ENCODE data around the gene RAMP1. TPM values are rescaled to one million over a fixed set of nuclear protein-coding genes. Genes with fewer than 3 reads are reported as not detected.
A peak's percentile ranks its signal among the peaks of the same experiment; 100 is the strongest.
"Not testable (repeated sequence)": the region's sequence is repeated elsewhere in the genome, so short reads cannot be mapped to it uniquely, and the experiment has no call there.

The RAMP1 gene
- total and polyA plus RNA-seq, 4 donors, result 109 to 423 (median 279) TPM

DNA sequence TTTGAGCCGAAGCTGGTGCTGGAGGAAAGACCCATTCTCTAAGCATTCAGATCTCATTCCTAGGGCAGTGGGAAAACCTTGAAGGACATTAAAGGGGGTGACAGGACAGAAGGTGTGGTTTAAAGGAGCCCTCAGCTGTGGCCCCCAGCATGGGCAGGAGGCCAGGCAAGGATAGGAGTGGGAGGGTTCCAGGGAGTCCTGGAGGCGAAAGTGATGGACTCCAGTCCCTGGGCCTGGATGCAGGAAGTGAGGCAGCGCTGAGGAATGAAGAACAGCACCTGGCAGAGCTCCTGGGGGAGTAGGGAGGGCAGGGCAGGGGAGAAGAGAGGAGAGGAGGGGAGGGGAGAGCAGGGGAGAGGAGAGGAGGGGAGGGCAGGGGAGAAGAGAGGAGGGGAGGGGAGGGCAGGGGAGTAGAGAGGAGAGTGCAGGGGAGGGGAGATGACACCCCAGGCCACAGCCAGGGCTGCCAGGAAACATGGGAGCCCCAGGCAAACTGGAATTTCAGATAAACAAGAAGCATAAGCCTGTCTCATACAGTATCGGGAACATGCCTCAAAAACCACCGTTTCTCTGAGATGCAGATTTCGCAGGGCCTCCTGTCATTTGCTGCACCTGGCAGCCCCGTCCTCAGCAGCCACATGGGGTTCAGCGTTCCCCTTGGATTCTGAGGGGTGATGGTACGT is 5.7 kb downstream of the RAMP1 start:
- Histone ChIP-seq H3K36me3 (ENCODE audit: control insufficient read depth in 1 of 2, insufficient read depth in 2 of 2, low read length in 1 of 2) (peaks cover 0 to 2% of the 10 kb centered on the region in 2 donors), H3K27me3 (ENCODE audit: control insufficient read depth in 1 of 2, insufficient read depth in 2 of 2, low read length in 1 of 2) (no peaks in the 10 kb centered on the region), H3K4me3 (ENCODE audit: low read length in 2 of 2) (no peak overlapping the region), H3K9me3 (ENCODE audit: control insufficient read depth, low read length) (no peaks in the 10 kb centered on the region), H3K27ac (ENCODE audit: low read depth in 1 of 2, low read length in 2 of 2) (peak overlapping the region; percentile 89 to 99), H3K4me1 (ENCODE audit: control insufficient read depth in 1 of 2, insufficient read depth in 2 of 2, low read length in 2 of 2) (peaks cover 2 to 3% of the 10 kb centered on the region in 2 donors)
- intact Hi-C loops (cut with DNase I), result loop anchor here (2.0 to 5.0 kb wide), 3 partner anchors 22 to 32 kb away; no protein-coding TSS in a partner anchor
- ATAC-seq (ENCODE audit: low FRiP score), result peak; percentile 43
- 34 to 43% methylated on average over 9 of the region's 9 CpGs for WGBS, 2 donors
- peak; percentile 74 to 85 for DNase-seq

DNA sequence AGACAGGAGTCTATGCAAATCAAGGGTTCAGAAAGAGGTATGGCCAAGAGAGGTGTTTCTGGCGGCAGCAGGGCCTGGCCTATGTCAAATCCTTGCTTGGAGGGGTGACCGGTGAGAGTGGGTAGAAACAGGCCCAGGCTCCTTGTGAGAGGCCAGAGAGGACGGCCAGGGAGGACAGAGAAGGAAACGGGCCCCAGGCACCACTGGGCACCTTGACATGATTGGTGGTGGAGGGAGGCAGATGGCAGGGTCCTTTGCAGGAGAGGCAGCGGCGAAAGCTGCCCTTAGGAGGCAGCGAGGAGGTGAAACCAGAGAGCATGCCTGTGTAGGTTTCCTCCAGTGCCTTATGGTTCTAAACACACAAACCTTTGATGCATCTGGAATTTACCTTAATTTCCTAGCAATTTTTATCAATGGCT is 6.2 kb downstream of the RAMP1 start:
- H3K27me3 ChIP-seq (ENCODE audit: control insufficient read depth in 1 of 2, insufficient read depth in 2 of 2, low read length in 1 of 2), result no peaks in the 10 kb centered on the region
- H3K9me3 ChIP-seq (ENCODE audit: control insufficient read depth, low read length), result no peaks in the 10 kb centered on the region
- peaks cover 2 to 3% of the 10 kb centered on the region in 2 donors for H3K4me1 ChIP-seq (ENCODE audit: control insufficient read depth in 1 of 2, insufficient read depth in 2 of 2, low read length in 2 of 2)
- DNase-seq, result no peak
- H3K4me3 ChIP-seq (ENCODE audit: low read length in 2 of 2), result no peak overlapping the region
- intact Hi-C loops (cut with DNase I), result loop anchor here in 1 of 2 donors (2.0 kb wide), 2 partner anchors 21 to 31 kb away; no protein-coding TSS in a partner anchor
- peaks cover 0 to 2% of the 10 kb centered on the region in 2 donors for H3K36me3 ChIP-seq (ENCODE audit: control insufficient read depth in 1 of 2, insufficient read depth in 2 of 2, low read length in 1 of 2)
- ATAC-seq (ENCODE audit: low FRiP score), result no peak
- peak overlapping the region; percentile 31 to 90 for H3K27ac ChIP-seq (ENCODE audit: low read depth in 1 of 2, low read length in 2 of 2)
- 62 to 76% methylated on average over 7 of the region's 7 CpGs for WGBS, 2 donors

DNA sequence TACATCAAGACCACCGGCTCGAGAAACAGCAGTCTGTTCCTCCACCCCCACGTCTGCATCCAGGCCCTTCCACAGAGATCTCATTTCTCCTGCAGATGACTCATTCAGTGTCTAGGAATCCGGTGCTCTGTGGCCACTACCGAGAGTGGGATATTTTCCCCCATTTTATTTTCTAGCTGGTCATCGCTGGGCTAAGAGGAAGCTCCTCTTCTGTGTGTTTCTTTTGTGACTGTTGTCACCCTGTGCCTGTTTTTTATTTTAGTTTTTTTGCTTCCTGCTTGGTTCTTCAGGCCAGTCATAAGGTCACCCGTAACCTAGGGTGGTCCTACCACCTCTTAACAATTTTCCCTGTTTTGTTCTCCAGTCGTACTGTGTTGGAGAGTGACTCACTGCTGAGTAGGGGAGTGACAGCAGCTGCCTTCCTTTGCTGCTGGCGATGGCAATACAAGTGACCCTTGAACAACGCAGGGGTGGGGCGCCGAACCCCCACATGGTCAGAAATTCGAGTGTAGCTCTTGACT is 6.7 kb downstream of the RAMP1 start:
- no peak for ATAC-seq (ENCODE audit: low FRiP score)
- Histone ChIP-seq H3K36me3 (ENCODE audit: control insufficient read depth in 1 of 2, insufficient read depth in 2 of 2, low read length in 1 of 2) (peaks cover 0 to 2% of the 10 kb centered on the region in 2 donors), H3K4me1 (ENCODE audit: control insufficient read depth in 1 of 2, insufficient read depth in 2 of 2, low read length in 2 of 2) (peaks cover 2 to 3% of the 10 kb centered on the region in 2 donors), H3K27ac (ENCODE audit: low read depth in 1 of 2, low read length in 2 of 2) (peak overlapping the region; percentile 31 to 90), H3K27me3 (ENCODE audit: control insufficient read depth in 1 of 2, insufficient read depth in 2 of 2, low read length in 1 of 2) (no peaks in the 10 kb centered on the region), H3K9me3 (ENCODE audit: control insufficient read depth, low read length) (no peaks in the 10 kb centered on the region), H3K4me3 (ENCODE audit: low read length in 2 of 2) (no peak overlapping the region)
- no peak for DNase-seq
- 36 to 45% methylated on average over 13 of the region's 13 CpGs for WGBS, 2 donors
- intact Hi-C loops (cut with DNase I), result no loop called here

DNA sequence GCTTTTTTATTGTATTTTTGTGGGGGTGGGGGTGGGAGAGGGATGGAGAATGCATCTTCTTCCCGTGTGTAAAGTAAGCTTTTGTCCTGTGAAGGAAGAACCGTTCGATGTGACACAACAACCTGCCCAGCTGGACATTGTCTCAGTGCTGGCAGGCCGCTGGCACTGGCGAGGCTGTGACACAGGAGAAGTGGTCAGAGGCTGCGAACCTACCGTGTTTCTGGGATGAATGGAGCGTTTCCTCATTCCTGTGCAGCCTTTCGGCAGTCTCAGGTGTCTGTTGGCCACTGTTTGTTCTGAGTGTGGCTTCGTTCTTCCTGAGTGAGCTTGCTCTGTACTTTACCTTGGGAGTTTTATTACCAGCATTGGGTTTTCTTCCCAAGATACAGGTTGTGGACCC is 8.0 kb downstream of the RAMP1 start:
- peaks cover 0 to 2% of the 10 kb centered on the region in 2 donors for H3K36me3 ChIP-seq (ENCODE audit: control insufficient read depth in 1 of 2, insufficient read depth in 2 of 2, low read length in 1 of 2)
- H3K27ac ChIP-seq (ENCODE audit: low read depth in 1 of 2, low read length in 2 of 2), result peak overlapping the region in 1 of 2 donors; percentile 29
- no peak for ATAC-seq (ENCODE audit: low FRiP score)
- H3K4me1 ChIP-seq (ENCODE audit: control insufficient read depth in 1 of 2, insufficient read depth in 2 of 2, low read length in 2 of 2), result peaks cover 2 to 5% of the 10 kb centered on the region in 2 donors
- intact Hi-C loops (cut with DNase I), result no loop called here
- no peak for DNase-seq
- H3K4me3 ChIP-seq (ENCODE audit: low read length in 2 of 2), result no peak overlapping the region
- 93 to 94% methylated on average over 10 of the region's 10 CpGs for WGBS, 2 donors
- H3K27me3 ChIP-seq (ENCODE audit: control insufficient read depth in 1 of 2, insufficient read depth in 2 of 2, low read length in 1 of 2), result no peaks in the 10 kb centered on the region
- no peaks in the 10 kb centered on the region for H3K9me3 ChIP-seq (ENCODE audit: control insufficient read depth, low read length)

DNA sequence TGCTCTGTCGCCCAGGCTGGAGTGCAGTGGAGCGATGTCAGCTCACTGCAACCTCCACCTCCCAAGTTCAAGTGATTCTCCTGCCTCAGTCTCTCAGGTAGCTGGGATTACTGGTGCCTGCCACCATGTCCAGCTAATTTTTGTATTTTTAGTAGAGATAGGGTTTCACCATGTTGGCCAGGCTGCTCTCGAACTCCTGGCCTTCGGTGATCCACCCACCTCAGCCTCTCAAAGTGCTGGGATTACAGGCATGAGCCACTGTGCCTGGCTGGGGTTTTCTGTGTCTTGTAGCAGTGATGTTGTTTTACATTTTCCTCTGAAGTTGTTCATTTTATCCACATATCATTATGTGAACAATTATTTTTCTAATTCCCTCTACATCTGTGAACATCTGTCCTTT is 8.7 kb downstream of the RAMP1 start:
- WGBS, 2 donors, result 79 to 93% methylated on average over 4 of the region's 4 CpGs
- H3K4me1 ChIP-seq (ENCODE audit: control insufficient read depth in 1 of 2, insufficient read depth in 2 of 2, low read length in 2 of 2); intact Hi-C loops (cut with DNase I); H3K36me3 ChIP-seq (ENCODE audit: control insufficient read depth in 1 of 2, insufficient read depth in 2 of 2, low read length in 1 of 2); DNase-seq; ATAC-seq (ENCODE audit: low FRiP score); H3K27ac ChIP-seq (ENCODE audit: low read depth in 1 of 2, low read length in 2 of 2); H3K27me3 ChIP-seq (ENCODE audit: control insufficient read depth in 1 of 2, insufficient read depth in 2 of 2, low read length in 1 of 2); H3K9me3 ChIP-seq (ENCODE audit: control insufficient read depth, low read length); H3K4me3 ChIP-seq (ENCODE audit: low read length in 2 of 2): not testable (repeated sequence)

DNA sequence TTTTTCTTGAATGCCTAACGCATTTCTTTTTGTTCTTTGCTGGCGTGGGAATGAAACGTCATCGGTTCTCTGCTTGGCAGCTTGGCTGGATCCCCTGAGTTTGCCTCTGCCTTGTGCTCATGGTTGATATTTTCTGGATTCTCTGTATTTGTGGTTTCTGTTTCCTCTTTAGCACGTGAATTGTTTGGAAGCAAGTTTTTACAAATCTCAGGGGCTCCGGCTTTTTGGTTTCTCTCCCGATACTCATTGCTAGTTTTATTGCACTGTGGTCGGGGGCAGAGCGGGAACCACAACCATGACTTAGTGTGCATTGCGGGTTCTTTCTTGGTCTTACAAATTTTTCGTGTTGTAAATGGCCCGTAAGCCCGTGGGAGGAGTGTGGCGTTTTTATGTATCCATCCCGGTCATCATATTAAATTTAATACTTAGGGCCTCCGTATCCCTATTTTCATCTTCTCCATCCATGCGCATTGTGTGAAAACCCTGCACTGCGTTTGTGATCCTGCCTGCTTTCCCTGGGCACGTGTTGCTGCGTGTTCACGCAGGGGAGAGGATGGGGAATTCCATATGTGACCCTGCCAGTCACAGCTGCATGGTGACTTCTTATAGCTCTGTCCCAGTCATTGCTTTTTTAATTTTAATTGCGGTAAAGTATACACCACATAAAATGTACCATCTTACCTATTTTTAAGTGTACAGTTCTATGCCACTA is 9.4 kb downstream of the RAMP1 start:
- peak in 1 of 2 donors; percentile 34 for DNase-seq

DNA sequence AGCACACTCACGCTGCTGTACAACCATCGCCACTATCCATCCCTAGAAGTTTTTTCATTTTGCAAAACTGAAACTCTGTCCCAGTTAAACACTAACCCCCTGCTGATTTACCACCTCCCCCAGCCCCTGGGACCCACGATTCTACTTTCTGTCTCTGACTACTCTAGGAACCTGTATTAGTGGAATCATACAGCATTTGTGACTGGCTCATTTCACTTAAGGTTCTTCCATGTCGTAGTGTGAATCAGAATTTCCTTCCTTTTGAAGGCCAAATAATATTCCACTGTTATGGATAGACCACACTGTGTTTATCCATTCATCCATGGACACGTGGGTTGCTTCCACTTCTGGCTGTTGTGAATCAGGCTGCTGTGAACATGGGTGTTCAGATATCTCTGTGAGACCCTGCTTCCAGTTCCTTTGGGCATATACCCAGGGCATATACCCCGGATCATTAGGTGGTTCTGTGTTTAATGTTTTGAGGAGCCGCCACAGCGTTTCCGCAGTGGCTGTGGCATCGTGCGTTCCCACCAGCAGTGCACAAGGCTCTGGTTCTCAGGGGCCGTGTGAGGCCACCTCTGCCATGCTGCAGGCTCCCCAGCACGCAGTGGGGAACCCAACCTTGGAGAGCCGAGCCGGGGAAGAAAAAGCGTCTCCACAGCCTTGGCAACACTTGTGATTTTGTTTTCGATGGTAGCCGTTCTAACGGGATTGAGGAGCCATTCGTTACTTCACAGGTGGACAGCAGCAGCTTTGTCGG is 10.1 kb downstream of the RAMP1 start:
- Histone ChIP-seq H3K27ac (ENCODE audit: low read depth in 1 of 2, low read length in 2 of 2) (no peak overlapping the region), H3K36me3 (ENCODE audit: control insufficient read depth in 1 of 2, insufficient read depth in 2 of 2, low read length in 1 of 2) (peaks cover 0 to 2% of the 10 kb centered on the region in 2 donors), H3K4me1 (ENCODE audit: control insufficient read depth in 1 of 2, insufficient read depth in 2 of 2, low read length in 2 of 2) (peaks cover 6 to 9% of the 10 kb centered on the region in 2 donors), H3K27me3 (ENCODE audit: control insufficient read depth in 1 of 2, insufficient read depth in 2 of 2, low read length in 1 of 2) (no peaks in the 10 kb centered on the region), H3K4me3 (ENCODE audit: low read length in 2 of 2) (no peak overlapping the region), H3K9me3 (ENCODE audit: control insufficient read depth, low read length) (no peaks in the 10 kb centered on the region)
- 94 to 95% methylated on average over 21 of the region's 21 CpGs for WGBS, 2 donors
- DNase-seq, result peak in 1 of 2 donors; percentile 36
- no peak for ATAC-seq (ENCODE audit: low FRiP score)
- intact Hi-C loops (cut with DNase I), result no loop called here

More for the DNA sequence above, 9.4 kb downstream of the RAMP1 start:
- ATAC-seq (ENCODE audit: low FRiP score), result no peak
- no peak overlapping the region for H3K4me3 ChIP-seq (ENCODE audit: low read length in 2 of 2)
- H3K36me3 ChIP-seq (ENCODE audit: control insufficient read depth in 1 of 2, insufficient read depth in 2 of 2, low read length in 1 of 2), result peaks cover 0 to 2% of the 10 kb centered on the region in 2 donors
- H3K27ac ChIP-seq (ENCODE audit: low read depth in 1 of 2, low read length in 2 of 2), result no peak overlapping the region
- H3K9me3 ChIP-seq (ENCODE audit: control insufficient read depth, low read length), result no peaks in the 10 kb centered on the region
- intact Hi-C loops (cut with DNase I), result no loop called here
- WGBS, 2 donors, result 59 to 62% methylated on average over 22 of the region's 22 CpGs
- H3K4me1 ChIP-seq (ENCODE audit: control insufficient read depth in 1 of 2, insufficient read depth in 2 of 2, low read length in 2 of 2), result peaks cover 4 to 9% of the 10 kb centered on the region in 2 donors
- no peaks in the 10 kb centered on the region for H3K27me3 ChIP-seq (ENCODE audit: control insufficient read depth in 1 of 2, insufficient read depth in 2 of 2, low read length in 1 of 2)

DNA sequence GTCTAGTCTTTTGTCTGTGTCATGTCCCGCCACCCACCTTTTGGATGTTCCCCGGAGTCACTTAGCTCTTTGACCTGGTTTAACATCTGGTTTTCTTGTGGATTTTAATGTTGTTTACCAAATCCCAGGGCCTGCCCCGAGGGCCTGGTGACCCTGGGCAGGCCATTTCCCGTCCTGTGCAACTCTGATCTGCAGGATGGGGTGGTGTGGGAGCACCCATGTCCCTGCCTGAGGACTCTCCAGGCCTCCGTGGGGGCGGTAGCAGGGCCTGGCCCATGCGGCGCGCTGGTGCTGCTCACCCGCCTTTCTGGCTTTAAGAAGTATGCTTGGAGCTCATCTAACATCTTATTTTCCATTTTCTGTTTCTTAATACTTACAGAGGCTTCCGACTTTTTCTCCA is 10.7 kb downstream of the RAMP1 start:
- Histone ChIP-seq H3K4me3 (ENCODE audit: low read length in 2 of 2) (no peak overlapping the region), H3K27ac (ENCODE audit: low read depth in 1 of 2, low read length in 2 of 2) (no peak overlapping the region), H3K9me3 (ENCODE audit: control insufficient read depth, low read length) (no peaks in the 10 kb centered on the region), H3K27me3 (ENCODE audit: control insufficient read depth in 1 of 2, insufficient read depth in 2 of 2, low read length in 1 of 2) (no peaks in the 10 kb centered on the region), H3K4me1 (ENCODE audit: control insufficient read depth in 1 of 2, insufficient read depth in 2 of 2, low read length in 2 of 2) (peaks cover 7 to 9% of the 10 kb centered on the region in 2 donors), H3K36me3 (ENCODE audit: control insufficient read depth in 1 of 2, insufficient read depth in 2 of 2, low read length in 1 of 2) (peaks cover 0 to 2% of the 10 kb centered on the region in 2 donors)
- no peak for ATAC-seq (ENCODE audit: low FRiP score)
- WGBS, 2 donors, result 85 to 91% methylated on average over 11 of the region's 11 CpGs
- intact Hi-C loops (cut with DNase I), result no loop called here
- DNase-seq, result peak in 1 of 2 donors; percentile 42
